ENCODE measurements around the gene IQCH. TPM values are rescaled to one million over a fixed set of nuclear protein-coding genes. Genes with fewer than 3 reads are reported as not detected.

The IQCH gene
- total RNA-seq, 2 experiments from 2014 or later, result 0.98 to 1.9 TPM

DNA sequence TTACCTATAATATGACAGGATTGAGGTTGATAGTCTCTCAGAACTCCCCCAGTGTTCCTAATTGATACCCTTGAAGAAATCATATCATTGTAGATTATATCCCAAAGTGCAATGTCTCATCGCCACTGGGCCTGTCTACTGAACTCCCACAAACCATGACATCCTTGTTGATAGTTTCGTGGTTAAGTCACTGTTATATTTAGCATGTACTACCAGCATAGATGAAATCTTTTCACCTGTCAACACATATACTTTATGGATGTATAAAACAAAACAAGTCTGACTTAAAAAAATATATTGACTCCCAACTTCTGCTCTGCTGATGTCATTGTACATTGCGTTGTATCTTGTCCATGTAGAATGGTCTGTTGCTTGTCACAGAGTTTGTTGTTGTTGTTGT is 128.1 kb downstream of the IQCH start:
- Mint-ChIP-seq H3K36me3 (no peaks in the 10 kb centered on the region), H3K27me3 (peaks cover 42% of the 10 kb centered on the region), H3K4me3 (no peak overlapping the region), H3K9me3 (ENCODE audit: low read depth) (no peaks in the 10 kb centered on the region), H3K4me1 (peaks cover 2% of the 10 kb centered on the region), H3K27ac (no peak overlapping the region)
- CTCF ChIA-PET, result no interaction called here
- ATAC-seq (no peak), DNase-seq (no peak)

DNA sequence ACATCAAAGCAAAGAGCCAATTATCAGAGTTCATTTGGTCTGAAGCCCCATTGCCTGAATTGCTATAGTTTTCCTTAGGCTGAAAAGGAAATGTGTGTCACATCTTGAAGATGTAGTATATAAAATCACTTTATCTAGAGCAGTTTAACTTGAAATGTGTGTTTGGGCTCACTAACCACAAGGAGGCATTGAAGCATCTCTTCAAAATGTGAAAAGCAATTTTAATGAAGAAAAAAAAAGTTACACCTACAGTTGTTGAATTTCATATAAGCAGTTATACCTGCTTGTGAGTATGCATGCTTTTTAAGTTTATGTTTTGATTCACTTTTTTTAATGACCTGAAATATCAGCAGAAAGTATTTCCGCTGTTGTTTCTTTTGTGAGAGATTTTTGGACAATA is 129.3 kb downstream of the IQCH start:
- no peak for DNase-seq
- Mint-ChIP-seq H3K9me3 (ENCODE audit: low read depth) (no peaks in the 10 kb centered on the region), H3K36me3 (no peaks in the 10 kb centered on the region), H3K27ac (no peak overlapping the region), H3K4me3 (no peak overlapping the region), H3K4me1 (peaks cover 2% of the 10 kb centered on the region), H3K27me3 (peaks cover 40% of the 10 kb centered on the region)
- no peak for ATAC-seq
- CTCF ChIA-PET, result no interaction called here

DNA sequence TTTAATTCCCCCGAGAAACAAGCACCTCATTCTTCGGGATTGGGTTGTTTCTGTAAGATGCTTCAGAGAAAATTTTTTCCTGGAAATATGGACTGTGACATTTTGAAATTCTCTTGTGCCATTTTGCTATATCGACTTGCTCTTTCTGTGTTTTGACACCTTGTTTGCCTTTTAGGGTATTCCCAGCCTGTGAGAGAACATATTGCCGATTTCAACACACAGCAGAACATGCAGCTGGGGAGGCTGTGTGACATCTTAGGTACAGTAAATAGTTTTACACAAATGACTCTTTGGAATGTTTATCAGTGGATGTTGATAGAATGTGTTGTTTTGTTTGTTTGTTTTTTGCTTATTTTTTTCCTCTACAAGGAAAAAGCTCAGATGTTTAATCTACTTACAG is 130.2 kb downstream of the IQCH start:
- Mint-ChIP-seq H3K4me1 (peaks cover 2% of the 10 kb centered on the region), H3K27me3 (peaks cover 38% of the 10 kb centered on the region), H3K27ac (no peak overlapping the region), H3K36me3 (no peaks in the 10 kb centered on the region), H3K4me3 (no peak overlapping the region), H3K9me3 (ENCODE audit: low read depth) (no peaks in the 10 kb centered on the region)
- DNase-seq (no peak), ATAC-seq (no peak)
- CTCF ChIA-PET, result interaction anchor here (0.9 kb wide), 1 partner anchor 53 kb away, joined by 3 read pairs; no protein-coding TSS in a partner anchor

DNA sequence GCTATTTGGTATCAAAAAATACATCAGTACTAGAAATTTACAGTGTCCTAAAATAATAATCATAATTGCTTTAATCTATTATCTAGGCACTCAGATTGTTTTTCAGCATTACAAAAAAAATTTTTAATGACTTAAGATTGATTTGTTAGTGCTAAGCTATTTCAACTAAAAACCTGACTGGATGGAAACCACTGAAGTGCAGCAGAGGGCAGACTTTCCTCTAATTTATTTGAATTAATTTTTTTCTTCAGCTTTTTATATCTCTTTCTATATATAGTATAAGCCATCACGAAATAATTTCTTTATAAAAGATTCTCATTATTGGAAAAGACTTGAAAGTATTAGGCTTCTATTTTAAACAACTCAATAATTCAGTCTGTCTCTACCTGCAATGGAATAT is 131.4 kb downstream of the IQCH start:
- ATAC-seq (no peak), DNase-seq (no peak)
- no peak overlapping the region for H3K4me3 Mint-ChIP-seq
- H3K4me1 Mint-ChIP-seq, result peaks cover 2% of the 10 kb centered on the region
- H3K36me3 Mint-ChIP-seq, result no peaks in the 10 kb centered on the region
- H3K27me3 Mint-ChIP-seq, result peaks cover 39% of the 10 kb centered on the region
- no peaks in the 10 kb centered on the region for H3K9me3 Mint-ChIP-seq (ENCODE audit: low read depth)
- H3K27ac Mint-ChIP-seq, result no peak overlapping the region
- CTCF ChIA-PET, result no interaction called here

DNA sequence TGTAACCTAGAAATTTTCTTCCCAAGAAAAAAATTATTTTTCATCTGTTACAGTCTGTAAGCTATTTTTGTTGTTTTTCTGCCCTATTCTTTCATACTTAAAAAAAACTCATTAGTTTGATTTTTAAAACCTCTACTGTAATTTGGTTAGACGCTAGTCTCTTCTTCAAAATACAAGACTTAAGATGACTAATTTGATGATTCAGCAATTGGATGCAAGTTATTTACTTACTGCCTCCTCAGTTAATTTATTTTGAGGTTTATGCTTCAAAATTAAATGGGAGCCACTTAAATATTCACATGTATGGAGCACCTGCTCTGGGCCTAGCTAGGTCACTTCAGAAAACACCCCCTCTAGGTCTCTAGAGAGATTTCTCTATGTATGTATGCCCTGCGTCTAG is 132.4 kb downstream of the IQCH start:
- Mint-ChIP-seq H3K36me3 (no peaks in the 10 kb centered on the region), H3K27ac (no peak overlapping the region), H3K9me3 (ENCODE audit: low read depth) (no peaks in the 10 kb centered on the region), H3K4me3 (no peak overlapping the region), H3K27me3 (peaks cover 38% of the 10 kb centered on the region), H3K4me1 (peaks cover 2% of the 10 kb centered on the region)
- no peak for DNase-seq
- CTCF ChIA-PET, result no interaction called here
- no peak for ATAC-seq

DNA sequence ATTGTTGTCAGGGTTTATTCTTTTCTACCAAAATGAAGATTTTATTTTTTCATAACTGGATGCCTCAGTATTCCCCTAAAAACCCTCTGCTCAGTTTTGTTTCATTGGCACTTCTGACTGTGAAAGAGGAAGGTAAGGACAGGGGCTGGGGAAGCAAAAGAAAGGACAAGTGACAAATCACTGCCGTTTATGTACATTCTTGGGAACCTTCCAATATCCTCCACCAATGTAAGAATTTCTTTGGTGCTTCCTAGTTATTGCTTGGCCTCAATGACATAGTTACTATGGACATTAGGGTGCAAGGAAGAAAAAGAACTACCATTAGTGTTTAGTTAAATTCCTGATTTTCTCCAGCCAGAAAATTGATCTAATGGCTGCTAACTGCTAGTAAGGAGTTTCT is 135.4 kb downstream of the IQCH start:
- Mint-ChIP-seq H3K4me3 (no peak overlapping the region), H3K27me3 (peaks cover 24% of the 10 kb centered on the region), H3K4me1 (no peaks in the 10 kb centered on the region), H3K9me3 (ENCODE audit: low read depth) (no peaks in the 10 kb centered on the region), H3K27ac (no peak overlapping the region), H3K36me3 (no peaks in the 10 kb centered on the region)
- CTCF ChIA-PET, result no interaction called here
- DNase-seq (no peak), ATAC-seq (no peak)

DNA sequence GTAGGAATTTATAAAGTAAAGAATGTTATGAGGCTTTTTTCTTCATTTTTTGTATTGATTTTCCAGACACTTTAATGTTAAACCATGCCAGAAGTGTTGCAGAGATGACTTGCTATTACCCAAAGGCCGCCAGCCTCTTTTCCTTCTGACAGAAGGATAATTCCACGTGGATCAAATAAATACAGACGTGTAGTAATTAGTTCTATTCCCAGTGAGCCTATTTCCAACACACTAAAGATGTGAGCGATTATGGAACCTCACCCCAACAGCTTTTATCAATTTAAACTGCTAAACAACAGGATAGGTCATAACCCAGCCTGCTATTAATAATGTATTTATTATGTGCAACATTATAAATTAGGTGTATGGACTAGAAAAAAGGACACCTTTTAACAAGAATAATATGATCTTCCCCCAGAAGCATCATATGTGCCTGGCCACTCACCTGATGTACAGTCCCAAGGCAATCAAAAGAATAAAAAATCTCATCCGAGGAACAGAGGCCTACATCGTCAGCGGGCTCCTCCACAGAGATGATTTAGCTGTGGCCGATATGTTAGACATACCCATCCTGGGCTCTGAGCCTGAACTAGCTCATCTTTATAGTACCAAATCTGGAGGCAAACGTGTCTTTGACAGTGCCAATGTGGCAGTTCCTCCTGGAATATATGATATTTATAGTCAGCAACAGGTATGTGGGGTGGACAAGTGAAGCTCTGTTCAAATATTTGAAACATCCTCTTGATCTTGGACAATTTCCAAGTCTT is 140.5 kb downstream of the IQCH start:
- H3K4me3 Mint-ChIP-seq, result no peak overlapping the region
- no peaks in the 10 kb centered on the region for H3K4me1 Mint-ChIP-seq
- CTCF ChIA-PET, result no interaction called here
- no peak overlapping the region for H3K27ac Mint-ChIP-seq
- no peaks in the 10 kb centered on the region for H3K36me3 Mint-ChIP-seq
- no peaks in the 10 kb centered on the region for H3K9me3 Mint-ChIP-seq (ENCODE audit: low read depth)
- H3K27me3 Mint-ChIP-seq, result peaks cover 6% of the 10 kb centered on the region
- DNase-seq (no peak), ATAC-seq (no peak)

DNA sequence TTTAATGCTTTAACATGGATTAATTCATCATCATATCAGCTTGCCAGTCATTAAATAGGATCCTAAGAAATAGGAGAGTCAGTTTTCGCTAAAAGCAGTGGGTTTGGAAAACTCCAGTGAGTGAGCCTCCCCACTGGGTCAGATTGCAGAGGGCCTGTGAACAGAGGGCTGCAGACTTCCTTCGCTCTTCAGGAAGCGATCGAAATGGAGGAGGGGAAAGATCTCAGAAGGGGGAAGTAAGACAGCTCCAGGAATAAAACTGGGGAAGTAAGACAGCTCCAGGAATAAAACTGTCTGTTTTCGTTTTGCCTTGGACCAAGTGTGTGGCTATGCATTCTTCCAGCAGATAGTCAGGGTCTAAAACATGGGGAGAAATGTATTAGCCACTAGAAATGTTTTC is 141.5 kb downstream of the IQCH start:
- CTCF ChIA-PET, result no interaction called here
- DNase-seq, result no peak
- Mint-ChIP-seq H3K4me1 (no peaks in the 10 kb centered on the region), H3K9me3 (ENCODE audit: low read depth) (no peaks in the 10 kb centered on the region), H3K27ac (no peak overlapping the region), H3K27me3 (peaks cover 2% of the 10 kb centered on the region), H3K36me3 (no peaks in the 10 kb centered on the region), H3K4me3 (no peak overlapping the region)
- ATAC-seq, result no peak

DNA sequence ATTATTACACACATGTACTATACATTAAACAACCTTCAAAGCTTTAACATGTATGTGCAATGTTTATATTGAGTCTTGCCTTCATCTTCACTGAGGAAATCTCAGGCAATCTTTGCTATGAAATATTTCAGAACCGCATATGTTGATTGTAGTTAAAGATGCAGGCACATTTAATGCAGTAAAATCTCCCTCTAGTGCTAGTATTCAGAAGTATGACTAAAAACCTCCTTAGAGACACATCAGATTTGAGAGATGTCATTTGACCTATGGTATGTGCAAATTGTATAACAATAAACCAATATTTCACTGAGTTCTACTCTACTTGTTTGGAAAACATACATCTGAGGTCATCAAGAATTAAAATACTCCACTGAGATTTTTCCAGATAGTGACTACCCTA is 142.6 kb downstream of the IQCH start:
- Mint-ChIP-seq H3K9me3 (ENCODE audit: low read depth) (no peaks in the 10 kb centered on the region), H3K4me1 (no peaks in the 10 kb centered on the region), H3K4me3 (no peak overlapping the region), H3K27me3 (peaks cover 5% of the 10 kb centered on the region), H3K36me3 (no peaks in the 10 kb centered on the region), H3K27ac (no peak overlapping the region)
- DNase-seq (no peak), ATAC-seq (no peak)
- CTCF ChIA-PET, result no interaction called here

DNA sequence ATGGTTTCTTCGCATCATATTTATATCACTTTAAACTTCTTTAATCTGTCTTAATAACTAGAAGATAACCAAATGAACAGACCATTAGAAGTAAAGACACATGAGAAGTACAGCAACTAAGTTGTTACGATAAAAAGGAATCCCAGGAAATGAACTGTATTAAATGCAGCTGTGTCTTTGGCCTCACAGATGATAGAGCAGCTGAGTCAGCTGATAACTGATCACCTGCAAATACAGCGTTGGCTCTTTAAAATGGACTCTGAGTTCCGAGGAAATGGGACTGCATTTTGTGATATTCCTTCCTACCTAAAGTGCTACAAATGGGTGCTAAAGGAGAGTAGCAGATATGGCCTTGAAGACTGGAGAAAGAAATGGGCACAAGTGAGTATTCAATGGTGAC is 145.3 kb downstream of the IQCH start:
- Mint-ChIP-seq H3K9me3 (ENCODE audit: low read depth) (no peaks in the 10 kb centered on the region), H3K27me3 (peaks cover 12% of the 10 kb centered on the region), H3K27ac (no peak overlapping the region), H3K36me3 (no peaks in the 10 kb centered on the region), H3K4me1 (no peaks in the 10 kb centered on the region), H3K4me3 (no peak overlapping the region)
- CTCF ChIA-PET, result no interaction called here
- ATAC-seq (no peak), DNase-seq (no peak)

DNA sequence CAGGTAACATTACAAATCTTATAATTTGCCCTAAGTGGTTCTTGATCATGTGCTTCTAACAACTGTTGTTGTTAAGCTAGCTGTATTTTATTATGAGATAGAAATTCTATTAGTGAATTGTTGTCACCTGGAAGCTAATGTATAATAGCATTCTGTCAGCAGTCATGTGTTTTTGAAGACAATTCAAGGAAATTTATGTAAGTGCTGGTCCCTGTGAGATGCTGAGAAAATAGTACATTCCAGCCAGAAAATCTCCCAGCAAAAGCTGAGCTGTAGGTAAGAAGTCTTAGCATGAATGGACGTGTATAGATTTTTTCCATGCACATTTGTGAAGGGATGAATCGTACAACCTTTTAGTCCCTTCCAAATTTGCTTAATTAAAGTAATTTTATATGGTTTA is 146.3 kb downstream of the IQCH start:
- no peaks in the 10 kb centered on the region for H3K9me3 Mint-ChIP-seq (ENCODE audit: low read depth)

DNA sequence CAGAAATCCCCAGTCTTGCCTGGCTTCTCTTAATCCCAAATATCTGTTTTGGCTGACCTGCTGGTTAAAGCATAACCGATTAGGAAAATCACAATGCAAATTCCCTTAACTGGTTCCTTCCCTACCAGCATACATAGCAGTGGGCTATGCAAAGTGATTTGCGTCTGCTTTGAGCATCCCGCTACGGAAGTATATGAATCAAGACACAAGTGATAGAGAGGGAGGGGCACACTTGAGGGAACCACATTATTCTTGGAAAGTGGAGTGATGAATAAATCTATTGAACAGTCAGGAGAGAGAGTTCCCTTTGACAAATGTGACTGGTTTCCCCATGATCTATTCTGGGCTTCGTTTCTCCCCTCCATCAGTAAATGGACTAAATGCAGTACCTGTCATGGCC is 146.8 kb downstream of the IQCH start:
- H3K27me3 Mint-ChIP-seq, result peaks cover 12% of the 10 kb centered on the region
- no peak overlapping the region for H3K27ac Mint-ChIP-seq
- H3K4me3 Mint-ChIP-seq, result no peak overlapping the region
- no peaks in the 10 kb centered on the region for H3K4me1 Mint-ChIP-seq
- CTCF ChIA-PET, result interaction anchor here (0.6 kb wide), 1 partner anchor 50 kb away, joined by 3 read pairs; no protein-coding TSS in a partner anchor
- H3K36me3 Mint-ChIP-seq, result no peaks in the 10 kb centered on the region
- ATAC-seq (no peak), DNase-seq (no peak)
- H3K9me3 Mint-ChIP-seq (ENCODE audit: low read depth), result no peaks in the 10 kb centered on the region

More for the DNA sequence above, 146.3 kb downstream of the IQCH start:
- CTCF ChIA-PET, result no interaction called here
- Mint-ChIP-seq H3K4me3 (no peak overlapping the region), H3K27me3 (peaks cover 12% of the 10 kb centered on the region), H3K4me1 (no peaks in the 10 kb centered on the region), H3K36me3 (no peaks in the 10 kb centered on the region), H3K27ac (no peak overlapping the region)
- no peak for ATAC-seq
- no peak for DNase-seq

DNA sequence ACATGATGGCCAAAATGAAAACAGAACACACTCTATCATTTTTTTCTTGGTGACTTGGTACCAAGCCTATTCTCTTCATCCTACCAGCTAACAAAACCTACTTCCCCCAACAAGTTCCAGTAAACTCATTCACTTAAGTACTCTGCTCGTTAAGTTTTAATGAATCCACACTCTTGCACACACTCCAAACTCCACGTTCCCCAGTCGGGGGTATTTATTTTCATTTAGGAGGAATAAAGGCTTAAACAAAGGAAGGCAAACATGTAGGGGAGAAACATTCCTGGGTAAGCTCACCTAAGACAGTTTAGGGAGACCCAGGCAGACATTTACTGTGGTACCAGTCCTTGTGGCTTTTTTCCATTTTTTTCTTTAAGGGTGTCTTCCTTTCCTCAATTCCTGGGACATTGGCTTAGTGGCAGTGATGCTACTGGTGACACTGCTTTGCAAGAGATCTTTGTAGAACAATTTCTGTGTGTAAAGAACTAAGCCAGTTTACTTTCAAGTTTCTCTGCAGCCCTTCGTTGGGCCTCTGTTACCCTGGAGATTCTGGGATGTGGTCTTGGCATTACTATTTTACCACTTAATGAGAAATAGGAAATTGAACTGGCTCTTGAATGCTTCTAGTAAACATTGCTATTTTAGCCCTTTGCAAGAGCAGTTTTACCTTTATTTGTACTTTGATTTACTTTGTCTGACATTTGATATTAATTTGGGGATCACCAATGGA is 149.0 kb downstream of the IQCH start:
- H3K4me1 Mint-ChIP-seq, result no peaks in the 10 kb centered on the region
- CTCF ChIA-PET, result no interaction called here
- ATAC-seq, result no peak

More for the DNA sequence above, 149.0 kb downstream of the IQCH start:
- Mint-ChIP-seq H3K27me3 (peaks cover 10% of the 10 kb centered on the region), H3K27ac (no peak overlapping the region), H3K4me3 (no peak overlapping the region), H3K9me3 (ENCODE audit: low read depth) (no peaks in the 10 kb centered on the region), H3K36me3 (no peaks in the 10 kb centered on the region)
- DNase-seq, result no peak
